Body of pancreas (tissue), 4 donors: ENCODE data around the gene C7orf57. TPM values are rescaled to one million over a fixed set of nuclear protein-coding genes. Genes with fewer than 3 reads are reported as not detected.

Experiments used
- ATAC-seq: fragments of 150-250 bp; one replicate; pipeline ENCODE4 v1.9.1; 2016
- DNase-seq, 4 donors: peaks; one replicate each; pipeline ENCODE4 v3.0.0-alpha.2; 2019
- H3K27ac ChIP-seq, 4 donors: fragments of 200-600 bp; sonication (generic); 1 replicate in 3 of 4; 2 replicates in 1 of 4; pipeline versions ENCODE4 v1.5.1 to v1.6.1; 2016 to 2019; ENCODE audit warnings: mild to moderate bottlenecking in 1 of 4, mixed read lengths in 1 of 4, moderate library complexity in 1 of 4
- H3K27me3 ChIP-seq, 2 donors: fragments of 200-600 bp; sonication (generic); one replicate each; pipeline ENCODE4 v1.6.0; 2016; ENCODE audit warnings: mild to moderate bottlenecking in 1 of 2
- H3K36me3 ChIP-seq, 2 donors: fragments of 200-600 bp; sonication (generic); replicated peaks in 1 of 2; 2 replicates each; pipeline ENCODE4 v1.5.1; 2016; ENCODE audit warnings: low read depth in 2 of 2; ENCODE audit not compliant: insufficient read depth in 1 of 2
- H3K4me1 ChIP-seq: fragments of 200-600 bp; sonication (generic); one replicate; pipeline ENCODE4 v1.6.0; 2016
- H3K4me3 ChIP-seq, 2 donors: fragments of 200-600 bp; sonication (generic); 1 replicate in 1 of 2; 2 replicates in 1 of 2; pipeline ENCODE4 v1.5.1; 2016 to 2019
- H3K9me3 ChIP-seq, 3 donors: fragments of 200-600 bp; sonication (generic); 1 replicate in 2 of 3; 2 replicates in 1 of 3; pipeline ENCODE4 v1.5.1; 2016
- POLR2A ChIP-seq, 3 donors: fragments of 450-650 bp; IDR thresholded peaks; one replicate each; pipeline ENCODE4 v1.6.1; 2016; ENCODE audit warnings: antibody characterized with exemption in 3 of 3, mild to moderate bottlenecking in 2 of 3
- WGBS, 2 donors: methylation state at CpG; one replicate each; pipeline ENCODE4 v1.1.5; 2017; 5-methylcytosine and 5-hydroxymethylcytosine counted together
- intact Hi-C: fragments of 100-400 bp; cut with DNase I; formaldehyde crosslinking; loops from one replicate; pipeline ENCODE4 v1.15.1; 2023
- total RNA-seq, 2 donors: library from RNA; depleted of rRNA; stranded (reverse); fragments of >200 nt; gene quantifications; one replicate each; pipeline ENCODE4 v1.1.0, GENCODE V29; 2016
- TF ChIP-seq, protein P1 (sequence below), 7 experiments: fragments of 450-650 bp in 4 of 7; fragments of 200-600 bp in 3 of 7; sonication (generic) in 3 of 7; IDR thresholded peaks; one replicate each; pipeline ENCODE4 v1.5.1; 2016 to 2019; ENCODE audit warnings: antibody characterized with exemption in 7 of 7

The C7orf57 gene
- total RNA-seq, 2 donors from 2014 or later = 0.26 TPM; not detected in 1

GRCh38 chr7:48098846-48099245, 63.5 kb downstream of the C7orf57 start:
- Histone ChIP-seq H3K4me1 (no peaks in the 10 kb centered on the region), H3K27ac (no peak overlapping the region), H3K4me3 (no peak overlapping the region), H3K27me3 (no peaks in the 10 kb centered on the region), H3K36me3 (peaks cover 0 to 15% of the 10 kb centered on the region in 2 donors), H3K9me3 (no peaks in the 10 kb centered on the region)
- WGBS, 2 donors = 66 to 77% methylated on average over 4 of the region's 4 CpGs
- no peak for TF ChIP-seq POLR2A (IDR thresholded peaks at IDR 0.05)
- TF ChIP-seq, protein P1, sequence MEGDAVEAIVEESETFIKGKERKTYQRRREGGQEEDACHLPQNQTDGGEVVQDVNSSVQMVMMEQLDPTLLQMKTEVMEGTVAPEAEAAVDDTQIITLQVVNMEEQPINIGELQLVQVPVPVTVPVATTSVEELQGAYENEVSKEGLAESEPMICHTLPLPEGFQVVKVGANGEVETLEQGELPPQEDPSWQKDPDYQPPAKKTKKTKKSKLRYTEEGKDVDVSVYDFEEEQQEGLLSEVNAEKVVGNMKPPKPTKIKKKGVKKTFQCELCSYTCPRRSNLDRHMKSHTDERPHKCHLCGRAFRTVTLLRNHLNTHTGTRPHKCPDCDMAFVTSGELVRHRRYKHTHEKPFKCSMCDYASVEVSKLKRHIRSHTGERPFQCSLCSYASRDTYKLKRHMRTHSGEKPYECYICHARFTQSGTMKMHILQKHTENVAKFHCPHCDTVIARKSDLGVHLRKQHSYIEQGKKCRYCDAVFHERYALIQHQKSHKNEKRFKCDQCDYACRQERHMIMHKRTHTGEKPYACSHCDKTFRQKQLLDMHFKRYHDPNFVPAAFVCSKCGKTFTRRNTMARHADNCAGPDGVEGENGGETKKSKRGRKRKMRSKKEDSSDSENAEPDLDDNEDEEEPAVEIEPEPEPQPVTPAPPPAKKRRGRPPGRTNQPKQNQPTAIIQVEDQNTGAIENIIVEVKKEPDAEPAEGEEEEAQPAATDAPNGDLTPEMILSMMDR (IDR thresholded peaks at IDR 0.05) = no peak
- intact Hi-C loops = no loop called here
- DNase-seq = no peak
- no peak for ATAC-seq

GRCh38 chr7:48099781-48100180, 64.4 kb downstream of the C7orf57 start:
- Histone ChIP-seq H3K36me3 (peaks cover 0 to 15% of the 10 kb centered on the region in 2 donors), H3K4me1 (no peaks in the 10 kb centered on the region), H3K27me3 (no peaks in the 10 kb centered on the region), H3K9me3 (no peaks in the 10 kb centered on the region), H3K4me3 (no peak overlapping the region), H3K27ac (no peak overlapping the region)
- ATAC-seq = no peak
- DNase-seq = no peak
- TF ChIP-seq POLR2A (IDR thresholded peaks at IDR 0.05) = no peak
- TF ChIP-seq, protein P1 (IDR thresholded peaks at IDR 0.05) = no peak
- intact Hi-C loops = no loop called here
- 78 to 92% methylated on average over 3 of the region's 3 CpGs for WGBS, 2 donors

- WGBS, 2 donors = 94 to 97% methylated on average over 3 to 8 of the region's 8 CpGs
- peaks cover 0 to 15% of the 10 kb centered on the region in 2 donors for H3K36me3 ChIP-seq
- ATAC-seq = no peak
These were observed 66.0 kb downstream of the C7orf57 start for GRCh38 chr7:48101352-48101751.

GRCh38 chr7:48101968-48102367, 66.6 kb downstream of the C7orf57 start:
- 60 to 78% methylated on average over 4 of the region's 4 CpGs for WGBS, 2 donors
- Histone ChIP-seq H3K4me3 (no peak overlapping the region), H3K9me3 (no peaks in the 10 kb centered on the region), H3K4me1 (no peaks in the 10 kb centered on the region), H3K36me3 (peaks cover 0 to 15% of the 10 kb centered on the region in 2 donors), H3K27me3 (no peaks in the 10 kb centered on the region), H3K27ac (no peak overlapping the region)
- TF ChIP-seq, protein P1 (IDR thresholded peaks at IDR 0.05) = no peak
- no peak for TF ChIP-seq POLR2A (IDR thresholded peaks at IDR 0.05)
- intact Hi-C loops = no loop called here
- DNase-seq (no peak), ATAC-seq (no peak)

More at GRCh38 chr7:48101352-48101751, 66.0 kb downstream of the C7orf57 start:
- Histone ChIP-seq H3K4me1 (no peaks in the 10 kb centered on the region), H3K27ac (no peak overlapping the region), H3K27me3 (no peaks in the 10 kb centered on the region), H3K4me3 (no peak overlapping the region), H3K9me3 (no peaks in the 10 kb centered on the region)
- DNase-seq = no peak
- intact Hi-C loops = no loop called here
- TF ChIP-seq, protein P1 (IDR thresholded peaks at IDR 0.05) = no peak
- TF ChIP-seq POLR2A (IDR thresholded peaks at IDR 0.05) = no peak

- ATAC-seq = no peak
- no peaks in the 10 kb centered on the region for H3K4me1 ChIP-seq
- DNase-seq = no peak
- no peaks in the 10 kb centered on the region for H3K9me3 ChIP-seq
- WGBS, 2 donors = 96 to 98% methylated on average over 4 of the region's 4 CpGs
- TF ChIP-seq, protein P1 (IDR thresholded peaks at IDR 0.05) = no peak
- H3K4me3 ChIP-seq = no peak overlapping the region
- H3K27me3 ChIP-seq = no peaks in the 10 kb centered on the region
- peaks cover 0 to 18% of the 10 kb centered on the region in 2 donors for H3K36me3 ChIP-seq
- intact Hi-C loops = no loop called here
- H3K27ac ChIP-seq = no peak overlapping the region
These were observed 67.2 kb downstream of the C7orf57 start for GRCh38 chr7:48102530-48102929.
